Right lobe of liver (tissue), 4 donors: ENCODE data around the gene CD81.

Source experiments
- POLR2A ChIP-seq: fragments of 450-650 bp; IDR thresholded peaks from one replicate; pipeline ENCODE4 v1.6.1; 2017; ENCODE audit warnings: antibody characterized with exemption, mild to moderate bottlenecking
- TF ChIP-seq, protein P1 (sequence below), 4 donors: fragments of 200-600 bp in 3 of 4; fragments of 450-650 bp in 1 of 4; IDR thresholded peaks; one replicate each; pipeline versions ENCODE4 v1.5.1 to v1.8.0; 2016 to 2022; ENCODE audit warnings: antibody characterized with exemption in 4 of 4, mild to moderate bottlenecking in 2 of 4
- donor health status: DM: no; HTN: no; CAD: no.
- donor health status: DM: no; HTN: no; CAD: no.
- donor health status: DM: no; HTN: yes; CAD: no.

DNA sequence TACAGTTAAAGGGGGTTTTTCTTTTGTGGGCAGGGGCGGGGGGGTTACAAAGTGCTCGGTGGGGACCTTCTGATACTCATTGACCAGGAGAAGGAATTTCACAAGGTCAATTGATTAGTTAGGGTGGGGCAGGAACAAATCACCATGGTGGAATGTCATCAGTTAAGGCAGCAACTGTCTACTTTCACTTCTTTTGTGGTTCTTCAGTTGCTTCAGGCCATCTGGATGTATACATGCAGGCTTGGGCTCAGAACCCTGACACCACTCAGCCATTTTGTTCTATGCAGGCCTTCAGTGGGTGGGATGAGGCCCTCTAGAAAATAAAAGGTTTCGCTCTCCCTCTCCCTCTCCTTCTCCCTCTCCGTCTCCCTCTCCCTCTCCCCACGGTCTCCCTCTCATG lies 45.7 kb upstream of the CD81 start:
- TF ChIP-seq POLR2A, result no peak
- TF ChIP-seq, protein P1, sequence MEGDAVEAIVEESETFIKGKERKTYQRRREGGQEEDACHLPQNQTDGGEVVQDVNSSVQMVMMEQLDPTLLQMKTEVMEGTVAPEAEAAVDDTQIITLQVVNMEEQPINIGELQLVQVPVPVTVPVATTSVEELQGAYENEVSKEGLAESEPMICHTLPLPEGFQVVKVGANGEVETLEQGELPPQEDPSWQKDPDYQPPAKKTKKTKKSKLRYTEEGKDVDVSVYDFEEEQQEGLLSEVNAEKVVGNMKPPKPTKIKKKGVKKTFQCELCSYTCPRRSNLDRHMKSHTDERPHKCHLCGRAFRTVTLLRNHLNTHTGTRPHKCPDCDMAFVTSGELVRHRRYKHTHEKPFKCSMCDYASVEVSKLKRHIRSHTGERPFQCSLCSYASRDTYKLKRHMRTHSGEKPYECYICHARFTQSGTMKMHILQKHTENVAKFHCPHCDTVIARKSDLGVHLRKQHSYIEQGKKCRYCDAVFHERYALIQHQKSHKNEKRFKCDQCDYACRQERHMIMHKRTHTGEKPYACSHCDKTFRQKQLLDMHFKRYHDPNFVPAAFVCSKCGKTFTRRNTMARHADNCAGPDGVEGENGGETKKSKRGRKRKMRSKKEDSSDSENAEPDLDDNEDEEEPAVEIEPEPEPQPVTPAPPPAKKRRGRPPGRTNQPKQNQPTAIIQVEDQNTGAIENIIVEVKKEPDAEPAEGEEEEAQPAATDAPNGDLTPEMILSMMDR (IDR thresholded peaks at IDR 0.05), result no peak
